GM21576 (cell line): ENCODE measurements around the gene SNRPD2.
"Not testable (repeated sequence)": the region's sequence is repeated elsewhere in the genome, so short reads cannot be mapped to it uniquely, and the experiment has no call there.

ENCODE experiments used
- ATAC-seq: cut with Tn5 transposase; IDR thresholded peaks from one replicate; pipeline ENCODE4 v1.9.1; 2021; ENCODE audit warnings: mild to moderate bottlenecking, moderate library complexity; ENCODE audit not compliant: unreplicated experiment

SNRPD2 gene

DNA sequence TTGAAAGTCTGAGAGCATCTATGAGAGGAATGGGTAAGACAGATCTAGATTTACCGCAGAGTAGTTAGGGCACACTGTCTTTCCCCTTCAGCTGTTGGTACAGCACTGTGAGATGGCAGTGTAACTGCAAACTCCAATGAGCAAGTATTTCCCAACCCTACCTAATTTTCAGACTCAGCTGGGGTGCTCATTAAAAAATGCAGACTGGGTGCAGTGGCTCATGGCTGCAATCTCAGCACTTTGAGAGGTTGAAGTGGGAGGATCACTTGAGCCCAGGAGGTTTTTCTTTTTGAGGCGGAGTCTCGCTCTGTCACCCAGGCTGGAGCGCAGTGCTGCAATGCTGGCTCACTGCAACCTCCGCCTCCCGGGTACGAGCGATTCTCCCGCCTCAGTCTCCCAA is 13.4 kb upstream of the SNRPD2 start:
- ATAC-seq = no peak

DNA sequence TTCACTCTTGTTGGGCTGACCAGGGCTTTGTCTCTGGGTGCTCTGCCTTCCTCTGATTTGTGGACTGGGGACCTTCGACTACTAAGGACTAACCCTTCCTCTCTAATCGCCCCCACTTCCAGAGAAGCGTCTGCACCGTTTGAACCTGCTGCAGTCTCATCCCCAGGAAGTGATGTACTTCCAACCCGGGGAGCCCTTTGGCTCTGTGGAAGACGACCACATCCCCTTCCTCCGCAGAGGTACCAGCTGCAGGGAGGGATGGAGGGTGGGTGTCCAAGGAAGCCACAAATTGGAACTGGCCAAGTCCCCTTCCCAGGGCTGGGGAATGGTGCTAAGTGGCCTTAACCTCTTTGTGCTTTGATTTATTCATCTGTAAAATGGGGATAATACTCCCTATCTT is 9.9 kb upstream of the SNRPD2 start:
- no peak for ATAC-seq

- no peak for ATAC-seq
Measured at GRCh38 chr19:45693106-45693788, 1.5 kb upstream of the SNRPD2 start.

DNA sequence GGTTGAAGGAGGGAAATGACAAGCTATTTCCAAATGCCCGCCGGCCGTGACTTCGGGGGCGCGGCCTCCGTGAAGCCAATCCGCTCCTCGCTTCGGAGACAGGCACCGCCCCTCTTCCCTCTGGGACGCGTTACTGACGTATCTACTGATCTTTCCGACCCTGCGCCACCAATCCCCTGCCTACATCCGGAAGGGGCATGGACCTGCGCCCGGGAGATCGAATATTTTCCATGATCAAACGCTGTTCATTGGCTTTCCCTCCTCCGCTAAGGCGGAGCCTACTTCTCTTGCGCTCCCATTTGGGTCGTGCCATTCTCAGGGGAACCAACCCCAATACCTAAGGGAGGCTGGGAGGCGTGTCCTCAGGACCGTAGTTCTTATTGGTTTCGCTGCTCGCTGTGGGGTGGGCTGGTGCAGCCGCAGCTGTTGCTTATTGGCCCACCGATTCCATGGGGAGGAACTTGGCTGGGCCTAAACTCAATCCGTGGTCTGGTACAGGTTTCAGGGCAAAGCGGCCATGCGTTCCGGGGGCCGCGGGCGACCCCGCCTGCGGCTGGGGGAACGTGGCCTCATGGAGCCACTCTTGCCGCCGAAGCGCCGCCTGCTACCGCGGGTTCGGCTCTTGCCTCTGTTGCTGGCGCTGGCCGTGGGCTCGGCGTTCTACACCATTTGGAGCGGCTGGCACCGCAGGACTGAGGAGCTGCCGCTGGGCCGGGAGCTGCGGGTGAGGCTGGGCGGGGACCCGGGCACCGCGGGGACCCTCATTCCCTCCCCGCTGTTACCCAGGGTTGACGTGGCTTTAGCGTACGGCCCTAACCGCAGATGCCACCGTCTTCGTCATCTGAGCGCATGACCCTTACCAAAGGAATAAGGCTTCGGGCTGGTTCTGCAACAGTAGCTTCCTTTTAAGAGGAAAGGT is 693 bp upstream of the SNRPD2 start, which contains the start of gene QPCTL:
Gene QPCTL, plus strand, starts transcription at position 480 of the 919 bp plus-strand sequence. Its CDS starts 38 bp downstream, at position 518.
- ATAC-seq = peak; percentile 81

DNA sequence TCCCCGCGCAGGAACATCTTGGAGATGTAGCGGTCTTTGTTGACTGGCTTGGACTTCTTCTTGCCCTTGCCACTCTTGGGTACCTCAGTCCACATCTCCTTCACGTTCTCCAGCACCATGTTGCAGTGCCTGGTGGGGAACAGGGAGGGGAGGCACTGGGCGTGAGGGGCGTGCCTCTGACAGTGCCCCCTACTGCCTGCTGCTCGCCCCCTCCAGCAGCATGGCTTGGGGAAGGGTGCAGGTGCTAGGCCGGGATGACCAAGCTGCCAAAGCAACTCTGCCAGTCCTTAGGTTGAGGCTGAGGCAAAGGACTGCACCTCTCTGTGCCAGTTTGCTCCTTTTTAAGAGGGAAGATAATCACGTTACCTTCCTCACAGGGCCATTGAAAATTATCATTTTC is 4.2 kb downstream of the SNRPD2 start:
- ATAC-seq = no peak

DNA sequence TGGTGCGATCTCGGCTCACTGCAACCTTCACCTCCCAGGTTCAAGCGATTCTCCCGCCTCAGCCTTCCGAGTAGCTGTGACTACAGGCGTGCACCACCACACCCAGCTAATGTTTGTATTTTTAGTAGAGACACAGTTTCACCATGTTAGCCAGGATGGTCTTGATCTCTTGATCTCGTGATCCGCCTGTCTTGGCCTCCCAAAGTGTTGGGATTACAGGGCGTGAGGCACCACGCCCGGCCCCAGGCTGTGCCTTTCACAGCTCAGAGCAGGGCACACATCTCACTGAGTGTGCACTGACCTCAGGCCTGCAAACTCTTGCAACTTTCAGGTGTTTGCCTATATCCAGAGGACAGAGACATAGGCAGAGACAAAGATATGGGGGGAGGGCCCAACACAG is 6.7 kb downstream of the SNRPD2 start:
- ATAC-seq = not testable (repeated sequence)

- no peak for ATAC-seq
Measured at GRCh38 chr19:45682908-45683307, 8.8 kb downstream of the SNRPD2 start.

DNA sequence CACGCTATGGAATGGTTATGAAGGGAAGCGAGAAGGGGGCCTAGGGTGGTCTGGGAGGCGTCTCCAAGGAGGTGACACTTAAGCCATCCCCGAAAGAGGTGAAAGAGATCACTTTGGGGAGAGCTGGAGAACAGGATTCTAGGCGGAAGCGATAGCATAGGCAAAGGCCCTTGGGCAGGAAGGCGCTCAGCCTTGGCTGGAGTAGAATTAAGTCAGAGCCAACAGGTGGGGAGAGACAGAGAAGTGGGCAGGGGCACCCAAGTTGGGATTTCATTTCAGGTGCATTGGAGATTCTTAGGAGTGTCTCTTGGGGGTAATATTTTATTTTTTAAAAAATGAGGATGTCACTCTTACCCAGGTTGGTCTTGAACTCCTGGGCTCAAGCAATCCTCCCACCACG is 9.6 kb downstream of the SNRPD2 start:
- ATAC-seq = no peak

DNA sequence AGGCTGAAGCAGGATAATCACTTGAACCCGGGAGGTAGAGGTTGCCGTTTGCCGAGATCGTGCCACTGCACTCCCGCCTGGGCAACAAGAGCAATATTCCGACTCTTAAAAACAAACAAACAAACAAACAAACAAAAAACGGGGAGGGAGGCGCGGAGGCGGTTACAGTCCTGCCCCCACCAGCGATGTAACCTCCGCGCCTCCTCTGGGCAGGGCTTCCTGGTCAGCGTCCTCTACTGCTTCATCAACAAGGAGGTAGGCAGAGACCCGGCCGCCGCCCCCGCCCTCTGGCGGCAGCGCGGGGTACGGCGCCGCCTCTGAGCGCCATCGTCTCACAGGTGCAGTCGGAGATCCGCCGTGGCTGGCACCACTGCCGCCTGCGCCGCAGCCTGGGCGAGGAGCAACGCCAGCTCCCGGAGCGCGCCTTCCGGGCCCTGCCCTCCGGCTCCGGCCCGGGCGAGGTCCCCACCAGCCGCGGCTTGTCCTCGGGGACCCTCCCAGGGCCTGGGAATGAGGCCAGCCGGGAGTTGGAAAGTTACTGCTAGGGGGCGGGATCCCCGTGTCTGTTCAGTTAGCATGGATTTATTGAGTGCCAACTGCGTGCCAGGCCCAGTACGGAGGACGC is 10.2 kb downstream of the SNRPD2 start:
- ATAC-seq = peak; percentile 63

GRCh38 chr19:45677351-45678230 is 14.2 kb downstream of the SNRPD2 start:
- ATAC-seq = no peak

DNA sequence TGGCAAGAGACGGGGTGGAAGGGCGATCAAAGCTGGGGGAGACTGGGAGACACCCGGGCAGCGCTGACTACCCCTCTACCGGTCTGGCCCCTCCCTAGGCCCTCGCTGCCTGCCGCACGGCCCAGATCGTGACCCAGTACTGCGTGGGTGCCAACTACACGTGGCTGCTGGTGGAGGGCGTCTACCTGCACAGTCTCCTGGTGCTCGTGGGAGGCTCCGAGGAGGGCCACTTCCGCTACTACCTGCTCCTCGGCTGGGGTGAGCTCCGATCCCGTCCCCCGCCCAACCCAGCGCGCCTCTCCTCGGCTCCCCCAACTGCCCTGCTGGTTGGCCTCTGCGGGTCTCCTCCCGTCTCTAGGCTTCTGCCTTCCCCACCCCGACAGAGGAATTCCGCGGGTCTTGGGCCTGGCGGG is 14.9 kb downstream of the SNRPD2 start:
- ATAC-seq = no peak

GRCh38 chr19:45674946-45675345 is 16.8 kb downstream of the SNRPD2 start:
- ATAC-seq = no peak

- peak; percentile 45 for ATAC-seq
Measured at GRCh38 chr19:45670670-45671453, 20.9 kb downstream of the SNRPD2 start.

DNA sequence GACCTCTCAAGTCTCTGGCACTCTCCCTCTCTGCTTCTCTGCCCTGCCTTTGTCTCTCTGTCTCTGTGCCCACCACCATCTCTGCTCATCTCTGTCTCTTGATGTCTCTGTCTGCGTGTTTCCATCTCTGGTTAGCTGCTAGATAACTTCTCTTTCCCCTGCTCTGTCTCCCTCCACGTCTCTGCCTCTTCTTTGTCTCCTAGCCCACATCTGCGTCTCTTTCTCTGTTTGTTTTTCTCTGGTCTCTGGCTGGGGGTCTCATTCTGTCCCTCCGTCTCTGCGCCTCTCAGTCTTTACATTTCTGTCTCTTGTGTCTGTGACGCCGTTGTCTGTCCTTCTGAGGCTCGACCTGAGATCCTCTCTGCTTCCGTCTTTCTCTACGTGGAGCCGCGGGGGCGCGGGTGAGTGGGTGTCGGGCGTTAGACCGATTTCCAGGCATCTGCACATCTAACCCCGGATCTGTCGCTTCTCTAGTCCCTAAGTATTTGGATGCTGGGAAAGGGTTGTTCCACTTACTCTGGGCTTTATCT is 23.3 kb downstream of the SNRPD2 start:
- peak; percentile 6 for ATAC-seq

DNA sequence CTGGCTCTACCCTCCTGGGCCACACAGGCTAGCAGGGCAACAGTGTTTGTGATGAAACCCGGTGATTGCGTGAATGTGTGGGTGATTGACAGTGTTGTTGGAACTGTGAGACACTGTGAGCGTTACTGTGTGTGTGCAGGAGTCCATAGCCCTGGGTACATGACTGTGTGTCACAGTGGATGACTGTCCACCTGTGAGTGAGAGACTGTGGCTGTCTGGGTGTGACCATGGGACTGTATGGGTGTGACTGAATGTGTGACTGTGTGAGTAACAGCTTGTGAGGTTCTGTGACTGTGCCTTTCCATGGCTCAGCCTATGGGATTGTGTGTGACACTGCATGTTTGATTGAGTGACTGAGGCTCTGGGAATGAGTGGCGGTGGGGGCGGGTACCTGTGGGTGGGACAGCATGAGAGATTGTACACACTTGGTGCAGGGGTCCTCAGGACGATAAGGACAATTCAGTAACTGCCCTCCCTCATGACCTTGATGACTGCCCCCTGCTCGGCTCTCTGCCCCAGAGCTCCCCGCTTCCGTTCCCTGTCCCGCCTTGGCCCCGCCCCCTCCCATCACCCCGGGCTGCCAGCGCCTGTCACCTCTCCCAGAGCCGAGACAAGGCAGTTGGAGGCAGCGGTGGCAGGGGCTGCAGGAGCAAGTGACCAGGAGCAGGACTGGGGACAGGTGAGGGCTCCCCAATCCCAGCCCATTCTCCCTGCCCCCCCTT is 24.0 kb downstream of the SNRPD2 start, which contains the start of gene GIPR:
Gene GIPR, plus strand, starts transcription at position 602 of the 722 bp plus-strand sequence. CDS start 1,300 bp downstream, outside the sequence.
- ATAC-seq = no peak

- ATAC-seq = no peak
Measured at GRCh38 chr19:45664575-45664974, 27.2 kb downstream of the SNRPD2 start.

DNA sequence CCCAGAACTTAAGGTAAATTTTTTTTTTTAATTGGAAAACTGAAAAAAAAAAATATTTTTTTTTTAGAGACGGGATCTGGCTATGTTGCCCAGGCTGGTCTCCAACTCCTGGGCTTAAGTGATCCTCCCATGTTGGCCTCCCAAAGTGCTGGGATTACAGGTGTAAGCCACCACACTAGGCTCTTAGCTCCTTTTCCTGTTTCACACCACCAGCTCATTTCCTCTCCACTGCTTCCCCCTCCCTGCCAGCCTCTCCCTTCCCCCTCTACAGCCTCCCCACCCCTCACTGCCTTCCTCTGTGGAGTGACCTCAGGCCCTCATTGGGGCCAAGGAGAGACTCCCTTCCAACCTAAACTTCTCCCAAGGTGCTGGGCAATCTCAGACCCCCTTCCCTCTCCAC is 28.0 kb downstream of the SNRPD2 start:
- no peak for ATAC-seq

DNA sequence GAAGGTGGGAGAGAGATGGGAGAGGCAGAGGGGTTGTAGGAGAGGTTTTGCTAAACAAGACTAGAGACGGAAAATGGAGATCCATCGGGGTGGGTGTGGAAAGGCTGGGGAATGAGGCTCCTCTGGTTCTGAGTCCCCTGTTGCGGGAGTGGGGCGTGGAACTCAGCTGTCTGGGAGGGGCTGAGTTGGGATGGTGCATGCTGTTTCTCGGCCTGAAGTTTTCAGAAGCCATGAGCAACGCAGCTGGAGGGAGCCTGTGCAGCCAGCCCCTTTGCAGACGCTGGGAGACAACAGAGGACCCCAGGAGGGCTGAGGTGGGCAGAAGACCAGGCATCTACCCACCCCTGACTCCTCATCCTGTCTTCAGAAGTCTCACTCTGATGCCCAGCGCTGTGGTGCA is 31.1 kb downstream of the SNRPD2 start:
- ATAC-seq = no peak
